Breast epithelium (tissue), 3 donors: ENCODE data around the gene PTPRN2.

Experiments used
- POLR2A ChIP-seq: fragments of 450-650 bp; IDR thresholded peaks from one replicate; pipeline ENCODE4 v1.6.1; 2016; ENCODE audit warnings: antibody characterized with exemption, mild to moderate bottlenecking, moderate library complexity
- POLR2AphosphoS5 ChIP-seq, 3 donors: sonication (generic); formaldehyde crosslinking; IDR thresholded peaks; one replicate each; pipeline ENCODE4 v1.6.1; 2017; ENCODE audit warnings: antibody characterized with exemption in 3 of 3
- TF ChIP-seq, protein P1 (sequence below), 3 donors: fragments of 450-650 bp; IDR thresholded peaks; one replicate each; pipeline ENCODE4 v1.5.1; 2016 to 2017; ENCODE audit warnings: antibody characterized with exemption in 3 of 3, mild to moderate bottlenecking in 3 of 3, moderate library complexity in 3 of 3

DNA sequence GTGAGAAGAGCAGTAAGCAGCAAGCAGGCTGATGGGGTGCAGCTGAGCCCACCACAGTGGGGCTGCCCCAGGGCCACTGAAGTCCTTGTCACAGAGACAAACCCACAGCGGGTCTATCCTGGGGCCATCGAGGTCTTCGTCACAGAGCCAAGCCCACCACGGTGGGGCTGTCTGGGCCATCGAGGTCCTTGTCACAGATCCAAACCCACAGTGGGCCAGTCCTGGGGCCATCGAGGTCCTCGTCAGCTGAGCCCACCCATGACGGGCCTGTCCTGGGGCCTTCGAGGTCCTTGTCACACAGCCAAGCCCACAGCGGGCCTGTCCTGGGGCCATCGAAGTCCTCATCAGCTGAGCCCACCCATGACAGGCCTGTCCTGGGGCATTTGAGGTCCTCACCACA is 700.9 kb downstream of the PTPRN2 start:
- TF ChIP-seq, protein P1, sequence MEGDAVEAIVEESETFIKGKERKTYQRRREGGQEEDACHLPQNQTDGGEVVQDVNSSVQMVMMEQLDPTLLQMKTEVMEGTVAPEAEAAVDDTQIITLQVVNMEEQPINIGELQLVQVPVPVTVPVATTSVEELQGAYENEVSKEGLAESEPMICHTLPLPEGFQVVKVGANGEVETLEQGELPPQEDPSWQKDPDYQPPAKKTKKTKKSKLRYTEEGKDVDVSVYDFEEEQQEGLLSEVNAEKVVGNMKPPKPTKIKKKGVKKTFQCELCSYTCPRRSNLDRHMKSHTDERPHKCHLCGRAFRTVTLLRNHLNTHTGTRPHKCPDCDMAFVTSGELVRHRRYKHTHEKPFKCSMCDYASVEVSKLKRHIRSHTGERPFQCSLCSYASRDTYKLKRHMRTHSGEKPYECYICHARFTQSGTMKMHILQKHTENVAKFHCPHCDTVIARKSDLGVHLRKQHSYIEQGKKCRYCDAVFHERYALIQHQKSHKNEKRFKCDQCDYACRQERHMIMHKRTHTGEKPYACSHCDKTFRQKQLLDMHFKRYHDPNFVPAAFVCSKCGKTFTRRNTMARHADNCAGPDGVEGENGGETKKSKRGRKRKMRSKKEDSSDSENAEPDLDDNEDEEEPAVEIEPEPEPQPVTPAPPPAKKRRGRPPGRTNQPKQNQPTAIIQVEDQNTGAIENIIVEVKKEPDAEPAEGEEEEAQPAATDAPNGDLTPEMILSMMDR (IDR thresholded peaks at IDR 0.05), result no peak
- no peak for TF ChIP-seq POLR2AphosphoS5 (IDR thresholded peaks at IDR 0.05)
- no peak for TF ChIP-seq POLR2A
